Measurements from ENCODE around the gene CST4.

DNA sequence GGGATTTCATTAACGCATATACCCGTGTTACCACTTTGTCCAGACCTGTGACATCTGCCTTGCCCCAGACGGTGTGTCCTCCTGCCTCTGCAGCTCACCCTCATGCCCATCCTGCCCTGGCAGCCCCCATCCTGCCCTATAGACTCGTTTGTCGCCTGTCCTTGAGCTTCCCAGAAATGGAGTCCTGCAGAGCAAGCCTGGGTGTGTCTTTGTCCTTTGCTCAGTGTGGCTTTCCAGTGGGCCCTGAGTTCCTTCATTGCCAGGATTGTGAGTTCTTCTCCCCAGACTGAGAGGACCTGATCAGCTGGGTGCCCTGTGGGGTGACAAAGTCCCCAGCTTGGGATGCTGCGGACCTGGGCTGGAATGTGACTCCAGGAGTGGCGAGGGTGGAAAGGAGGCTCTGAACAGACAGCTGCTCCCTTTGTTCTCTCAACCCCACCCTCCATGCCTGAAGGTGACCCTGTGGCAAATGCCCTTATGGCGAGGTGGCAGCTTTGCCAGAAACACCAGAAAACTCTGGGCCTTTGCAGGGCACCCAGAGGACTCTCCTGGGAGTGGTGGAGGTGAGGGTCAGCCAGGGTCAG, 48.7 kb downstream of the CST4 start:
- TF ChIP-seq ZFP30 (CRISPR knock-in tag; IDR thresholded peaks at IDR 0.05) (no peak), OSR1 (CRISPR knock-in tag; IDR thresholded peaks at IDR 0.05) (no peak), CSRNP3 (CRISPR knock-in tag; IDR thresholded peaks at IDR 0.05) (no peak), ISL1 (CRISPR knock-in tag; IDR thresholded peaks at IDR 0.05) (no peak), TCF4 (CRISPR knock-in tag; IDR thresholded peaks at IDR 0.05; ENCODE audit: borderline replicate concordance) (no peak)
- TF ChIP-seq, protein P1, sequence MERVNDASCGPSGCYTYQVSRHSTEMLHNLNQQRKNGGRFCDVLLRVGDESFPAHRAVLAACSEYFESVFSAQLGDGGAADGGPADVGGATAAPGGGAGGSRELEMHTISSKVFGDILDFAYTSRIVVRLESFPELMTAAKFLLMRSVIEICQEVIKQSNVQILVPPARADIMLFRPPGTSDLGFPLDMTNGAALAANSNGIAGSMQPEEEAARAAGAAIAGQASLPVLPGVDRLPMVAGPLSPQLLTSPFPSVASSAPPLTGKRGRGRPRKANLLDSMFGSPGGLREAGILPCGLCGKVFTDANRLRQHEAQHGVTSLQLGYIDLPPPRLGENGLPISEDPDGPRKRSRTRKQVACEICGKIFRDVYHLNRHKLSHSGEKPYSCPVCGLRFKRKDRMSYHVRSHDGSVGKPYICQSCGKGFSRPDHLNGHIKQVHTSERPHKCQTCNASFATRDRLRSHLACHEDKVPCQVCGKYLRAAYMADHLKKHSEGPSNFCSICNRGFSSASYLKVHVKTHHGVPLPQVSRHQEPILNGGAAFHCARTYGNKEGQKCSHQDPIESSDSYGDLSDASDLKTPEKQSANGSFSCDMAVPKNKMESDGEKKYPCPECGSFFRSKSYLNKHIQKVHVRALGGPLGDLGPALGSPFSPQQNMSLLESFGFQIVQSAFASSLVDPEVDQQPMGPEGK (CRISPR knock-in tag; IDR thresholded peaks at IDR 0.05; ENCODE audit: borderline replicate concordance), result no peak

Data from SK-N-SH treated with all-trans-retinoic acid at 6 μM for 48 hours (cell line).